Activated CD8-positive, alpha-beta memory T cell treated with anti-CD3 and anti-CD28 coated beads for 4 hours (primary cell): ENCODE data around the gene ZNF12.
"Not testable (repeated sequence)": the region's sequence is repeated elsewhere in the genome, so short reads cannot be mapped to it uniquely, and the experiment has no call there.

ENCODE experiments used
- DNase-seq, 2 donors: peaks; one replicate each; pipeline ENCODE4 v3.0.0-alpha.2; 2020; ENCODE audit warnings: low read depth in 2 of 2

Gene ZNF12

GRCh38 chr7:6691609-6692106 lies 15.1 kb downstream of the ZNF12 start:
- DNase-seq, result no peak

DNA sequence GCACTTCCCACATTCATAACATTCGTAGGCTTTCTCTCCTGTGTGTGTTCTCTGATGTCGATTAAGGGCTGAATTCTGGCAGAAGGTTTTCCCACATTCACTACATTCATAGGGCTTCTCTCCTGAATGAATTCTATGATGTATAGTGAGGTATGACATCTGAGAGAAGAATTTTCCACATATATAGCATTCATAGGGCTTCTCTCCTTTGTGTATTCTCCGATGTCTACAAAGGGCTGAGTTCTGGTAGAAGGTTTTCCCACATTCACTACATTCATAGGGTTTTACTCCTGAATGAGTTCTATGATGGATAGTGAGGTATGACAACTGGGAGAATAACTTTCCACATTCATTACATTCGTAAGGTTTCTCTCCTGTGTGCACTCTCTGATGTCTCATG lies 15.6 kb downstream of the ZNF12 start:
- DNase-seq, result no peak

DNA sequence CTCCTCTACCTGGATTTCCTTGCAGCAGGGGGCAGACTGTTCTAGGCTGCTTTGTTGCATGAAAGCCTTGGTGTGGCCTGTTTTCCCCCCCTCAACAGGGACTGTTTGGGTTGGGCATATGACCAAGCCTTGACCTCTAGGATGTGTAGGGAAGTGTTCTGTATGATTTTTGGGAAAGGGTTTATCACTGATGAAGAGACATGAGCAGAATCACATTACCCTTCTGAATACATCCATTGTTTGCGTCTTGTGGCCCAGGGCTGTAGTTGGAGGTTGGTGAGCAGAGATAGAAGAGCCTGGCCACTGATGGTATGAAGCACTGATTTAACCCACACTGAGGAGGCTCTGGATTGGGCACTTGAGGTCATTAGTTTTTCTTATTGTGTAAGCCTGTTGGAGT lies 26.6 kb downstream of the ZNF12 start:
- DNase-seq, result no peak

- no peak for DNase-seq
Observed at GRCh38 chr7:6675807-6676405, 30.8 kb downstream of the ZNF12 start.

DNA sequence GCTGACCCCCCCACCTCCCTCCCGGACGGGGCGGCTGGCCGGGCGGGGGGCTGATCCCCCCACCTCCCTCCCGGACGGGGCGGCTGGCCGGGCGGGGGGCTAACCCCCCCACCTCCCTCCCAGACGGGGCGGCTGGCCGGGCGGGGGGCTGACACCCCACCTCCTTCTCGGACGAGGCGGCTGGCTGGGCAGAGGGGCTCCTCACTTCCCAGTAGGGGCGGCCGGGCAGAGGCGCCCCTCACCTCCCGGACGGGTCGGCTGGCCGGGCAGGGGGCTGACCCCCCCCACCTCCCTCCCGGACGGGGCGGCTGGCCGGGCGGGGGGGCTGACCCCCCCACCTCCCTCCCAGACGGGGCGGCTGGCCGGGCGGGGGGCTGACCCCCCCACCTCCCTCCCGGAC lies 35.9 kb downstream of the ZNF12 start:
- DNase-seq, result not testable (repeated sequence)

DNA sequence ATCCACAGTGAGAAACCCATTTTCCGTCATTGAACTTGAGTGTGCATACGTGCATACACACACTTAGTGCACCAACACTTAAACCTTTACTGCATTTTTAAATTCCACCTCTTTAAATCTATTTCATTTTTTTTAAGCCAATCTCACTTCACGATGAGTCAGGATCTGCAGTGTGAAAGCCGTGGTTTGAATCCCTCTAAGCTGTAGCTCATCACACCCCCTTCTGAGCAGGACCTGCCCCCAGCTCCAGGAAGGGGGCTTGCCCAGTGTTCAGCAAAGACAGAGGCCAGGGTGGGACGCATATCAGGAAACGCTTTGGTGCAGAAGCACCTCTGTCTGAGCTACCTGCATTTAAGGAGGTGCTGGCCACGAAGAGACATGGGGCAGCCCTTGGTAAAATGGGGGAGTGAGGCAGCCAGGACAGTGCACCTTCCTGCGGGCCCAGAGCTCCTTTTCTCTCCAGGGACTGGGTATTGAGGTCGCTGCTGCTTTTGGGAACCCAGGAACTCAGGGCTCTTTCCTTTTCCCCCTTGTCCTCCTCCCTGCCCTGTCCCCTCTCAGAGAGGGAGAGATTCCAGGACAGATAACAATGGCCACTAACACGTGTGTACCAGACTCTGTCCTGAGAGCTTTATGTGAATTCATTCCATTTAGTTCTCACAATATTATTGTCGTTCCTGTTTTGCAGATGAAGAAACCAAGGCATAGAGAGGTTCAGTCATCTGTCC lies 48.0 kb downstream of the ZNF12 start:
- DNase-seq, result no peak

- DNase-seq, result no peak
Observed at GRCh38 chr7:6656413-6656812, 50.3 kb downstream of the ZNF12 start.

DNA sequence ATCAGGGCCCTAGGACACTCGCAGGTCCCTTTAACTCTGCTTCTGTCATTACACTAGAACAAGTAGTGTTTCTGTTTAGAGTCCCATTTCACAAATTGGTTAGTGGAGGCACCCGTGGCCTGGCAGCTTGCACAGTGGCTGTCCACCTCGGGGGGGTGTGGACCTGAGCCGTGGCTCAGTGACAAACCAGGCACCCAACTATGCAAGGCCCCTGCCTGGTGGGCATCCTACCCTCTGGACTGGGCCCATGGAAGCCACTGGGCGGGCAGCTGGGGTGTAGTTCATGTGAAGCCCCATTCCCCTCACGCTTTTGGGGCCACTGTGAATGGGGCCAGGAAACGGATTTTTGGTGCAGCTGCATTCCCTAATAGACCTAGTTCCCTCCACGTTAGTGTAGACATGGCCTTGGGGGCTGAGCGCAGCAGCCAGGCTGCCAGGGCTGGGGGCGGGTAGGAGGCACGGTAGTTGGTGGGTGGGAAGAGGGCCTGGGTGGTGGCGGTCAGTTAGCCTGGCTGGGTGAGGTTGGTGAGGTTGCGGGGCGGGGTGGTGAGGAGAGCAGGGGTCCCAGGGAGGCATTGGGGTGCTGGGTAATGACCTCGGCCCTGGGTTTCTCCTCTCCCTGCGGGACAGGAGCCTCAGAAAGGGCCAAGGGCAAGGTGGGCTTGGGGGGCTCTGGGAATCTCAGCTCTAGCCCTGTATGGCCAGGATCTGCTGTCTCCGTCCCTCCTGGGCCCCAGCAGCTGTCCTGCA lies 50.9 kb downstream of the ZNF12 start:
- no peak for DNase-seq

DNA sequence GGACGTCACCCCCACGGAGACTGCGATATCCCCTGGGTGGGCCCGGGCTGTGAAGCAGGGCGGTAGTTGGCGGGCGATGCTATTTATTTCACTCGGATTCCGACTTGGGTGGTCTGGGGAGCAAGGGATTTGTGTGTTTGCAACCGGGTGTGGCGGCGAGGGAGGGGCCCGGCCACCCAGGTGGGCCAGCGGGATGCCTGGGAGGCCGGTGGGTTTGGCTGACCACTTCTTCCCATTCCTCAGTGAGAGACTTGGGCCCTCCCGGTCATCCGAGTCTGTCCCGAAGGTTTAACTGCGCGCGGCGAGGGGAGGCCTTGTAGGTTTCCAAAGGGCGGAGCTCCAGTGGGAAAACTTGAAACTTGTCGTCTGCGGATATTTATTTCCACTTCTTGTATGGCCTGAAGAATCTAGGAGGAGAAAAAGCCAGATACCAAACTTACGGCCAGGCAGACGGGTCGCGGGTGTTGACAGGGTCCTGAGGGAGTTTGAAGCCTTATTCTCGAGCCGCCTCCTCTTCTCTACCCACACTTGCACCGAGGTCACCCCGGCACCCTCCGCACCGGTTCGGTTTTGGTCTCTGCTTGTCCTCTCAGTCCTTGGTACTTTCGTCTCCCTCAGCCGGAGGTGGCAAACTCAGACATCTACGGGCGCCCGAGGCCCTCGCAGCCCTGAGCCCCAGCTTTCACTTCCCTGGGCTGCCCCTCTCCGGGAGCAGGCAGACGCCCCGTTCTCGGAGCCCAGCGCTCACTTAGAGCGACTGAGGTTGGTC lies 51.7 kb downstream of the ZNF12 start:
- no peak for DNase-seq

DNA sequence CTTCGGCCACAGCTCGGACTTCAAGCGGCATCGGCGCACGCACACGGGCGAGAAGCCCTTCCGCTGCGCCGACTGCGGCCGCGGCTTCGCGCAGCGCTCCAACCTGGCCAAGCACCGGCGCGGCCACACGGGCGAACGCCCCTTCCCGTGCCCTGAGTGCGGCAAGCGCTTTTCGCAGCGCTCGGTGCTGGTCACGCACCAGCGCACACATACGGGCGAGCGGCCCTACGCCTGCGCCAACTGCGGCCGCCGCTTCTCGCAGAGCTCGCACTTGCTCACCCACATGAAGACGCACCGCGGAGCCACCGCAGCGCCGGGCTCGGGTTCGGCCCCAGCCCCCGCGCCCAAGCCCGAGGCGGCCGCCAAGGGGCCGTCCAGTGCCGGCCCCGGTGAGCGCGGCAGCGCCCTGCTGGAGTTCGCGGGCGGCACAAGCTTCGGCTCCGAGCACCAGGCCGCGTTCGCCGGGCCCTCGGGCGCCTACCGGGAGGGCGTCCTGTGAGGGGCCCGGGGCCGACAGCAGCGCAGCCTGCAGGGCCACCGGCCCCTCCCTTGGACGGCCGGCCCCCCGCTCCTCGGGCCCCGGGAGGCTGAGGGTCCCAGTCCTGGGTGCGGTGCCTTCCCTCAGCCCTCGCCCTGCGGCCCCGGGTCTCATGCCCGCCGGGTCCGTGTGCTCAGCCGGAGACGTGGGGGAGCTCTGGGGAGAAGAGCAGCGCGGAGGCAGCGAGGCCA lies 52.5 kb downstream of the ZNF12 start:
- no peak for DNase-seq

GRCh38 chr7:6653071-6654003 lies 53.4 kb downstream of the ZNF12 start:
- DNase-seq, result no peak

DNA sequence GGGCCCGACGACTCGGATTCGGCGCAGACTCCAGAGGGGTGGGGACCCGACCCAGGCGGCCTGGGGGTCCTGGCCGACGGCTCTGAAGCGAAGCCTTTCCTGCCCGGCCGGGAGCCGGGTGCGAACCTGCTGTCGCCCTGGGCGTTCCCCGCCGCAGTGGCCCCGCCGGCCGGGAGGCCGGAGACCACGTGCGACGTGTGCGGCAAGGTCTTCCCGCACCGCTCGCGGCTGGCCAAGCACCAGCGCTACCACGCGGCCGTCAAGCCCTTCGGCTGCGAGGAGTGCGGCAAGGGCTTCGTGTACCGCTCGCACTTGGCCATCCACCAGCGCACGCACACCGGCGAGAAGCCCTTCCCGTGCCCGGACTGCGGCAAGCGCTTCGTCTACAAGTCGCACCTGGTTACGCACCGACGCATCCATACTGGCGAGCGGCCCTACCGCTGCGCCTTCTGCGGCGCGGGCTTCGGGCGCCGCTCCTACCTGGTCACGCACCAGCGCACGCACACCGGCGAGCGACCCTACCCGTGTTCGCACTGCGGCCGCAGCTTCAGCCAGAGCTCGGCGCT lies 54.2 kb downstream of the ZNF12 start:
- DNase-seq, result no peak

DNA sequence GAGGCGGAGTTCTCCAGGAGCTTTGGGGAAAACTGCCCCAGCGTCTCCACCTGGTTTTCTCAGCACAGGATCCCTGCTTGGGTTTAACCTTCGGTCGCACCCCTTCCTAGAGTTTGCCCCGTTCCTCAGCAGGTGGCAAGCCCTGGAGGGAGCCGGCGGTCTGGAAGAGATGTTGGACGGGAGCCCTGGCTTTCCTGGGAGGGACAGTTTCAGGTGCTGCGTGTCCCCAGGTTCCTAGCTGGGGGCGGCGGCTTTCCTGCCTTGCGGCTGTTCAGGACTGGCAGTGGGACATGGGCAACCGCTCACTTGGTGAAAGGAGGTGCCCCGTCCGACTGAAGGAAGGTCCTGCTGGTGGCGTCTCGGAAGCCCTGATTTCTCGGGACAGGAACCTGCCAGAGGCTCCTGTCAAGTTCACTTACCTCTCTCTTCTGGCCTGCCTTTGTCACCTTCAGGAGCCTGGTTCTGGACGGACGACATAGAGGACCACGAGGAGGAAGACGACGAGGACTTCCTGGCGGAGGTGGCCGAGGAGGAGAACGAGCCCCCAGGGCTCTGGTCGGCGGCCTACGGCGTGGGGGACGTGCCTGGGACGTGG lies 54.8 kb downstream of the ZNF12 start:
- no peak for DNase-seq

- no peak for DNase-seq
Observed at GRCh38 chr7:6650521-6651011, 56.2 kb downstream of the ZNF12 start.

- DNase-seq, result no peak
Observed at GRCh38 chr7:6650086-6650485, 56.7 kb downstream of the ZNF12 start.

DNA sequence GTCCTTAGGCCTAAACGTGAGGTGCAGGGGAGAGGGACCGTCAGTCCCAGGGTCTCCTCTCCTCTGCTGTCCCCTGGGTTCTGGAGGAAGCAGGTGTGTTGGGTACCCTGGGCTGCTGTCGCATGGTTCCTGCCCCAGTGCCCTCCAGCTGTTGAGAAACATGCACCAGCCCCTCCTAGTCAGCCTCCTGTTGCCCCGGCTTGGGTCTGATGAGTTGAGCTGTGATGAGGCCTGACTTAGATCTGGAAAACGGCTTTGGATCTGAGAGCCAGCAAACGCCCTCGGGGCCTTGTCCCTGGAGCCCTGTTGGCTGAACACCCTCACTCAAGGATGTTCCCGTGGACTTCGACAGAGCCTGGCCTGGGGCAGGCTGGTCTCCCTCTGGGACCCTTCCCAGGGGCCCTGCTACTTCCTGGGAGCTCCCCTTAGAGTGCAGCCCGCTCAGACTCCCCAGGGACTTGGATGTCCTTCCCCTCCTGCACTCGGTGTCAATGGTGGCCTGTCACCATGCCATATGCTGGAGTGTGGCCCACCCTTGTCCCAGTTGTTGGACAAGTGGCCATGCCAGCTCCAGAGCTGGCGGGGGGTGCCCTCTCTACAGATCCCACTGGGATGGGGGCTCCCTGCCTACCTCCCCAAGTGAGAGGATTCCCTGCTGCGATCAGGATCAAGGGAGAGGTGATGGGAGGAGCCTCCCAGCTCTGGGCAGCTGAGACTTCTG lies 57.3 kb downstream of the ZNF12 start:
- no peak for DNase-seq

DNA sequence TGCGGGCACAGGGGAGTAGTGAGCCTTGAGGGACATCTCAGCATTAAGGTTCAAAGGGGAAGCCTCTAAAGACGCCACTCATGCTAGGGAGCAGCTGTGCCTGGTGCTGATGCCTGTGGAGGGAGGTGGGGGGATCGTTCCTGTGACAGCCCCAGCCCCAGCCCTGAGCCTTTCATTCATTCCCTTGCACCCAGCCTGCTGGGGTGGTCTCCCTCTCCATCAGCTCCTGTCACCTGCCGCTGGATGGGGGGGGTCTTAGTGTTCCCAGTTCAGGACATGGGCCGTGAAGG lies 58.0 kb downstream of the ZNF12 start:
- DNase-seq, result no peak

- DNase-seq, result no peak
Observed at GRCh38 chr7:6648066-6648814, 58.5 kb downstream of the ZNF12 start.
